LNCaP clone FGC (cell line): ENCODE measurements around the gene DCUN1D4.

Experiments used
- DNase-seq: peaks from one replicate; pipeline ENCODE4 v3.0.0-alpha.2; 2011; ENCODE audit warnings: low read depth
- H3K4me3 ChIP-seq: 2 replicates; pipeline ENCODE4 v1.5.1; 2011; ENCODE audit warnings: mild to moderate bottlenecking, low read depth, low read length, control low read depth
- TF ChIP-seq, protein P1 (sequence below): IDR thresholded peaks from 2 replicates; pipeline ENCODE4 v1.5.1; 2012; ENCODE audit warnings: mild to moderate bottlenecking; ENCODE audit not compliant: control insufficient read depth, insufficient read depth; ENCODE audit errors: extremely low read depth

The DCUN1D4 gene

GRCh38 chr4:51835079-51835478 is 7.9 kb upstream of the DCUN1D4 start:
- H3K4me3 ChIP-seq: no peak overlapping the region
- TF ChIP-seq, protein P1, sequence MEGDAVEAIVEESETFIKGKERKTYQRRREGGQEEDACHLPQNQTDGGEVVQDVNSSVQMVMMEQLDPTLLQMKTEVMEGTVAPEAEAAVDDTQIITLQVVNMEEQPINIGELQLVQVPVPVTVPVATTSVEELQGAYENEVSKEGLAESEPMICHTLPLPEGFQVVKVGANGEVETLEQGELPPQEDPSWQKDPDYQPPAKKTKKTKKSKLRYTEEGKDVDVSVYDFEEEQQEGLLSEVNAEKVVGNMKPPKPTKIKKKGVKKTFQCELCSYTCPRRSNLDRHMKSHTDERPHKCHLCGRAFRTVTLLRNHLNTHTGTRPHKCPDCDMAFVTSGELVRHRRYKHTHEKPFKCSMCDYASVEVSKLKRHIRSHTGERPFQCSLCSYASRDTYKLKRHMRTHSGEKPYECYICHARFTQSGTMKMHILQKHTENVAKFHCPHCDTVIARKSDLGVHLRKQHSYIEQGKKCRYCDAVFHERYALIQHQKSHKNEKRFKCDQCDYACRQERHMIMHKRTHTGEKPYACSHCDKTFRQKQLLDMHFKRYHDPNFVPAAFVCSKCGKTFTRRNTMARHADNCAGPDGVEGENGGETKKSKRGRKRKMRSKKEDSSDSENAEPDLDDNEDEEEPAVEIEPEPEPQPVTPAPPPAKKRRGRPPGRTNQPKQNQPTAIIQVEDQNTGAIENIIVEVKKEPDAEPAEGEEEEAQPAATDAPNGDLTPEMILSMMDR: no peak
- DNase-seq: no peak

- DNase-seq: no peak
- TF ChIP-seq, protein P1: no peak
- no peak overlapping the region for H3K4me3 ChIP-seq
Observed at GRCh38 chr4:51835855-51836254, 7.1 kb upstream of the DCUN1D4 start.

DNA sequence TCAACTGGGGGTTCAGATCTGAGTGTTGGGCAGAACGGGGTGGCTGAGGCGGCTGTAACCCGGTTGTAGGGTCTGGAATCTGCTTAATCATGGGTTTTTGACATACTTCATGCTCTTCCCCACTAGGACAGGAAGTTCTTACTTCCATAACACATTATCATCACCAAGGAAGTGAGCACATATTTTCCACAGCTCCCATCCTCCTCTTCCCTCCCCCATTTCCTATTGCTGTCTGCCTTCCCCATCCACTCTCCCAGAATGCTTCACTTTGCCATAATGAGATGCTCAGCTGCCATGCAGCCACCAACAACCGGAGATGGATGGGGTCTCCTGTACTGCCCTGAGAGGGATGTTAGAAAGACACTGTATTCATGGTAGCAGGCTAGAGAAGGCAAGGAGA is 6.4 kb upstream of the DCUN1D4 start:
- TF ChIP-seq, protein P1: no peak
- no peak for DNase-seq
- no peak overlapping the region for H3K4me3 ChIP-seq

- TF ChIP-seq, protein P1: no peak
- no peak for DNase-seq
Observed at GRCh38 chr4:51840781-51841180, 2.2 kb upstream of the DCUN1D4 start.

DNA sequence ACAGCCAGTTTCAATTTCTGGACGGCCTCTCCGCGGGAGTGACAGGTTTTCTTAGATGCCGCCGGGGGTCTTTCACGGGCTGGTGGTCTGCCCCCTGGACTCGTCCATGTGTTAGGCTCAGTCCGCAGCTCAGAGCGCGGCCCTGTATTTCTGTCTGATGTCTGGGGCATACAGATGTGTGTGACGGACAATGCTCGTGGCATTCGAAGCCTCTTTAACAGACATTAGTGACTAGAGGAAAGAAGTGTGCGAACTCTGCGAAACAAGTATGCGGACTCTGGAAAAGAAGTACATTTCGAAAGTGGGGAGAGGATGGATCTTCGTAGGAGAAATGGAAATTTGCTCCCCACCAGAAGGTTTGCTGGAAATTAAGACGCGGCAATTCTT is 793 bp upstream of the DCUN1D4 start:
- peak overlapping the region; percentile 80 for H3K4me3 ChIP-seq
- TF ChIP-seq, protein P1: no peak
- DNase-seq: no peak

More at GRCh38 chr4:51840781-51841180, 2.2 kb upstream of the DCUN1D4 start:
- no peak overlapping the region for H3K4me3 ChIP-seq

DNA sequence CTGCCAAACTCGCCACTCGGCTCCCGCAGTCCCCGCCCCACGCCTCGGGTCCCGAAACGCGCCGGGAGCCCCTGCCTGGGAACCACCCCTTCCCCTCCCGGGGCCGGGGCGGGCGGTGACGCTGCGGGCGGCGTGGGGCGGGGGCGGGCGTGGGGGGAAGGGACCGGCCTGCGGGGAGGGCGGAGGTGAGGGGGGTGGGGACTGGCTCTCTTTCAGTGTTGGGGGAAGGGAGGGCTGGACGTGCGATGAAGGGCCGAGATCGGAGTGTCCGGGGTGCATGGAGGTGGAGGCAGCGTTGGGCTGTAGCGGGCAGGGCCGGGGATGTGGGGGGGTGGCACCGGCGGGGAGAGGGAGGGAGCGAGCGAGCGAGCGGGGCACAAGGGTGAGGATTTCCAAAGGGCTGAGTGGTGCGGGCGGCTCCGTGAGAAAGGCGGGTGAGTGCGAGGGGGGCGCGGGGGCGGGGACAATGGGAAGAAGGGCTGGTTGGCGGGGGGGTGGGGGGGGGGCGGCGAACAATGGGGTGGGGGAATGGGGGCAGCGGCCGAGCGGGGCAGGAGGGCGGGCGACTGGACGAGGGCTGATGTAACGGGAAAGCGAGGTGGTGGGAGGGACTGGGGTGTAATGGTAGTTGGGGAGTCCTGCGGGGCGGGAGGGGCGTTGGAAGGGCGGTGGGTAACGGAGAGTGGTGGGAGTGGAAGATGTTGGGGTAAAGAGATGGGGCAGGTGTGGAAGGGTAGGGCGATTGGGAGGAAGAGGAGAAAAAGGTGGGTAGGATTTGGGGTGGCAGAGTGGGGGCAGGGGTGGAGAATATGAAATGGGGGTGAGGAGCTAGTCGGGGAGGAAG is 578 bp downstream of the DCUN1D4 start:
- TF ChIP-seq, protein P1: no peak
- H3K4me3 ChIP-seq: peak overlapping the region; percentile 80
- no peak for DNase-seq
